ENCODE data around the gene VPS54. TPM values are rescaled to one million over a fixed set of nuclear protein-coding genes. Genes with fewer than 3 reads are reported as not detected.
A peak's percentile ranks its signal among the peaks of the same experiment; 100 is the strongest.

Gene VPS54
- total RNA-seq, 2 experiments from 2014 or later: 17.4 to 18.2 TPM

DNA sequence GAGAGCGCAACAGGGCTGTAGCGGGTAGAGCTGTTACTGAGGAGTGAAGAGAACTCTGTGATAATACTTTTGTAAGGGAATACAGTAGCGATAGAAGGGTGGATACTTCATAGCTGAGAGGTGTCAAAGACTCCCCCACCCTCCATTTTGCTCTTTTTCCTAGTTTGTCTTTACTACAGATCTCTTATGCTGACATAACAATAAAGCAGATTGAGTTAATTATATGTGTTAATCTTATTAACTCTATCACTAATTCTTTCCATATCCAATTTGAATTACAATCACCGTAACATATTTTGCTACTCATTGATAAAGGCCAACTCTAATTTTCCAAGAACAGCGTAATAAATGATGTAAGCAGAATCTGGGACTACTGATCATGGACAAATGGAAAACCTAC, 120.4 kb downstream of the VPS54 start:
- no peak for DNase-seq
- ATAC-seq: no peak
- Mint-ChIP-seq H3K4me1 (peaks cover 16% of the 10 kb centered on the region), H3K36me3 (peaks cover 67% of the 10 kb centered on the region), H3K27me3 (no peaks in the 10 kb centered on the region), H3K4me3 (no peak overlapping the region), H3K27ac (peak overlapping the region; percentile 24), H3K9me3 (ENCODE audit: low read depth) (peaks cover 15% of the 10 kb centered on the region)
- CTCF ChIA-PET: interaction anchor here (0.9 kb wide), 1 partner anchor 37 kb away, joined by 3 read pairs; no protein-coding TSS in a partner anchor

DNA sequence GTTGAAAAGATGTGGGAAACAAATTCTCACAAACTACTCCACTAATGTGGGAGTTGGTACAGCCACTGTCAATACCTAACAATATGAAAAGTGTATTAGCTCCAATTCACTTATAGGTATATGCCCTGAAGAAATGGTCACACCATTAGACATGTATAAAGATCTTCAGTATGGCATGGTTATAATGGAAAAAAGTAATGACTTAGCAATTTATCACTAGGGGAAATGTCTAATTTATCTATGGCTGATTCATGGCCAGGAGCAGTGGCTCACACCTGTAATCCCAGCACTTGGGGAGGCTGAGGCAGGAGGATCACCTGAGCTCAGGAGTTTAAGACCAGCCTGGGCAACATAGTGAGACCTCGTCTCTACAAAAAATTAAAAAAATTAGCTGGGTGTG, 125.1 kb downstream of the VPS54 start:
- CTCF ChIA-PET: no interaction called here
- H3K36me3 Mint-ChIP-seq: peaks cover 50% of the 10 kb centered on the region
- ATAC-seq (no peak), DNase-seq (no peak)
- H3K4me1 Mint-ChIP-seq: no peaks in the 10 kb centered on the region
- H3K4me3 Mint-ChIP-seq: no peak overlapping the region
- no peaks in the 10 kb centered on the region for H3K9me3 Mint-ChIP-seq (ENCODE audit: low read depth)
- no peak overlapping the region for H3K27ac Mint-ChIP-seq
- H3K27me3 Mint-ChIP-seq: no peaks in the 10 kb centered on the region

DNA sequence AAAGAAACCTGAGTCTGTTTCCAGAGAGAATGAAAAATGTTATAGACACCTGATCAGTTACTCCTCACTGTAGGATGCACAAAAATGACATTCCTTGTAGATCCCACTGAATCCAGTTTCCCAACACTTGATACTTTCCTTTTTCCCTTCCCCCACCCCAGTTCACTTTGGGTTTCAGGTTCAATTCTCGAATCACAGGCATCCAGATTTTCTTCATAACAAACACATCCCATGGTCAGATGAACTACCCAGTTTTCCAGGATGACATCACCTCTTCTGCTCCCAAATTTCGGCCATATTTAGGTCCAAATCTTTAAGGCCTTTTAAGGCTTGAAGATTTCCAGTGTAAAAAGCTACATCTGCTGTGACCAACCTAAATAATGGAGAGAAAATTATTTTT, 126.1 kb downstream of the VPS54 start:
- H3K36me3 Mint-ChIP-seq: peaks cover 49% of the 10 kb centered on the region
- CTCF ChIA-PET: interaction anchor here (1.2 kb wide), 1 partner anchor 10 kb away, joined by 3 read pairs; no protein-coding TSS in a partner anchor
- H3K9me3 Mint-ChIP-seq (ENCODE audit: low read depth): no peaks in the 10 kb centered on the region
- no peak overlapping the region for H3K27ac Mint-ChIP-seq
- ATAC-seq: no peak
- peaks cover 4% of the 10 kb centered on the region for H3K4me1 Mint-ChIP-seq
- H3K27me3 Mint-ChIP-seq: no peaks in the 10 kb centered on the region
- H3K4me3 Mint-ChIP-seq: no peak overlapping the region
- no peak for DNase-seq

DNA sequence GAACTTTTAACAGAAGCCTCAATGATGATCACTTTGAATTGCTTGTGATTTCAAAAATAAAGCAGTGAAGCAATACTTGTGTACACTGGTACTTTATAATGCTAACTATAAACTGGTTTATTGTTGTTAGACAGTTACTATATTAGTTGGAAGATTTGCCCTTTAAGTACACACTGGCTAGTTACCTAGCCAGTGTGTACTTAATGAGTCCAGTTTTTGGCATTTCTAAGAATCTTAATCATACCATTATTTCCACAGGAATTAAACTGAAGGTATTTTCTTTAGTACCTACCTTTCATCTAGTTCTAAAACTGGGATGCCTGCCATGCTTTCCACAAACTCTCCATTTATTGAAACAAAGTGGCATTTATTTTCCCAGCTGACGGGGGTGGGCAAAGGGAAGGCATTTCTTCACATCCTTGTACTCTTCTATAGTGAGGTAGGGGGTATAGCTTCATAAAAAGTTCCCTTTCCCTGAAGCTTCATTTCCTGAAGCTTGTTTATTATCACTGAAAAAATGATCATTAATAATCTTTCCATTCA, 127.7 kb downstream of the VPS54 start:
- no peak overlapping the region for H3K4me3 Mint-ChIP-seq
- peaks cover 5% of the 10 kb centered on the region for H3K4me1 Mint-ChIP-seq
- H3K27ac Mint-ChIP-seq: peak overlapping the region; percentile 7
- no peaks in the 10 kb centered on the region for H3K9me3 Mint-ChIP-seq (ENCODE audit: low read depth)
- no peak for ATAC-seq
- no peak for DNase-seq
- no peaks in the 10 kb centered on the region for H3K27me3 Mint-ChIP-seq
- CTCF ChIA-PET: no interaction called here
- peaks cover 48% of the 10 kb centered on the region for H3K36me3 Mint-ChIP-seq

DNA sequence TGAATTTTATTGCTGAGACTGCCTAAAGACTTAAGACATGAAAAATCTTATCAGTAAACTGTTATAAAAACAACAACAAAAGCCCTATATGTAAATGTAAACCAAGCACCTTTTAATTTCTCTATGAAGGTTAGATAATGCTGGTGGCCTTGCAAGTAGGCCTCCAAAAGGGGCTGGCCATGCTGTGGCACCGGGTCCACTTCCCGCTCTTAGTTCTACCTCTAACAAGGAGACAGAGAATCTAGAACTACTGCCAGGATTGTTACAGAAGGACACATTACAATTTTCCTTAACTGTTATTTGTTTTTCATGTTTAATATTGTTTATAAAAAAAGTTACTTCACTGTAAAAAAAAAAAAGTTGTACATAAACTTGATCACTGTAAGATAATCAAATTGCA, 128.6 kb downstream of the VPS54 start:
- CTCF ChIA-PET: interaction anchor here (1.8 kb wide), 1 partner anchor 192 kb away, joined by 9 read pairs; no protein-coding TSS in a partner anchor
- no peaks in the 10 kb centered on the region for H3K27me3 Mint-ChIP-seq
- H3K4me1 Mint-ChIP-seq: peaks cover 5% of the 10 kb centered on the region
- H3K27ac Mint-ChIP-seq: no peak overlapping the region
- H3K9me3 Mint-ChIP-seq (ENCODE audit: low read depth): no peaks in the 10 kb centered on the region
- DNase-seq: no peak
- peaks cover 51% of the 10 kb centered on the region for H3K36me3 Mint-ChIP-seq
- ATAC-seq: no peak
- H3K4me3 Mint-ChIP-seq: no peak overlapping the region

DNA sequence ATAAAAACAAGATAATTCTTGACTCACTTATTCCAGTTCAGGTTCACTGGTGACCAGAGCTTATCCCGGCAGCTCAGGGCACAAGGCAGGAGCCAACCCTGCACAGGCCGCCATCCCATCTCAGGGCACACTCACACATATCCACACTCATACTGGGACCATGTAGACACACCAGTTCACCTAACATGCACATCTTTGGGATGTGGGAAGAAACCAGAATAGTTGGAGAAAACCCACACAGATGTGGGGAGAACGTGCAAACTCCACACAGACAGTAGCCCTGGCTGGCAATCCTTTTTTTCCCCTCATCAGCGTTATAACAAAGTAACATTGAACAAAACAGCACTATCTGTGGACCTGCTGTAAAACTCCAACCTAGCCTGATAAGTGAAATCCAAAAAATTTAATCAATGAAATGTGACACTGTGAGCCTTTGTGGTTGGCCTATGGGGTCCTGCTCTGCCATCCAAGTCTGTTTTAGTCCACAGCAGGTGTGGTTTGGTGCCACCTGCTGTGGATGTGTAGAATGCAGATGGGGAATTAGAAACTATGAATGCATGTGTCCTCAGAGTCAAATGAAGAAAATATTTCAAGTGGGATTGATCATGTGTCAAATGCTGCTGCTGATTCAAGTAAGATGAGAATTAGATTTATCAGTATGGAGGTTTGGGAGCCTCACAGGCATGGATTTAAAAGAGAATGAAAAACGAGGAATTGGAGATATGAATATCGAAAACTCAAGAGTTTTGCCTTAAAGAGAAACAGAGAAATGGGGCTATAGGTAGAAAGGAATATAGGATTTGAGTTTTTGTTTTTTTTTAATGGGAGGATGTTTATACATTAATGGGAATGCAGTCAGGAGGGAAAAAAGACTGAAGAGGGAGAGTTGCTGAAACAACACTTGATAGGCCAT, 130.5 kb downstream of the VPS54 start:
- no peaks in the 10 kb centered on the region for H3K9me3 Mint-ChIP-seq (ENCODE audit: low read depth)
- H3K27ac Mint-ChIP-seq: peak overlapping the region; percentile 68
- H3K36me3 Mint-ChIP-seq: peaks cover 53% of the 10 kb centered on the region
- H3K4me3 Mint-ChIP-seq: no peak overlapping the region
- no peaks in the 10 kb centered on the region for H3K27me3 Mint-ChIP-seq
- CTCF ChIA-PET: interaction anchor here (0.6 to 1.8 kb wide), 4 partner anchors 8 to 303 kb away, joined by 3 to 9 read pairs (median 4); no protein-coding TSS in a partner anchor
- DNase-seq: peak; percentile 67
- peaks cover 5% of the 10 kb centered on the region for H3K4me1 Mint-ChIP-seq
- peak; percentile 73 for ATAC-seq

DNA sequence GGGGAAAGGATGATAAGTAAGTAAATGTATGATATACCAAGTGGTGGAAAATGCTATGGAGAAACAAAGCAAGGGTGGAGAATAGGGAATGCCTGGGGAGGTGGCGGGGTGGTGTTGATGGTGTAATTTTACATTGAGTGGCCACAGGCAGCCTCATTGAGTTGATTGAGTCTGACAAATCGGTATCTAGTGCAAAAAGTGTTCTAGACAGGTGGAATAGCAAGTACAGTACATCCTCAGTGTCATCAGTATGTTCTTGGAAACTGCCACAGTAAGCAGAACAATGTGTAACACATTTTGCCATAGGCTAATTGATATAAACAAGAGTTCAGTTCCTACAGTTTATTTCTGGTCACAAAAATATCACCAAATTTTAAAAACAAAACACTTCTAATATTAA, 131.2 kb downstream of the VPS54 start:
- no peak for ATAC-seq
- Mint-ChIP-seq H3K4me3 (no peak overlapping the region), H3K36me3 (peaks cover 56% of the 10 kb centered on the region), H3K27me3 (no peaks in the 10 kb centered on the region), H3K4me1 (peaks cover 5% of the 10 kb centered on the region), H3K9me3 (ENCODE audit: low read depth) (no peaks in the 10 kb centered on the region), H3K27ac (no peak overlapping the region)
- CTCF ChIA-PET: interaction anchor here (0.6 to 0.9 kb wide), 2 partner anchors 32 to 302 kb away, joined by 3 to 4 read pairs; no protein-coding TSS in a partner anchor
- DNase-seq: no peak

DNA sequence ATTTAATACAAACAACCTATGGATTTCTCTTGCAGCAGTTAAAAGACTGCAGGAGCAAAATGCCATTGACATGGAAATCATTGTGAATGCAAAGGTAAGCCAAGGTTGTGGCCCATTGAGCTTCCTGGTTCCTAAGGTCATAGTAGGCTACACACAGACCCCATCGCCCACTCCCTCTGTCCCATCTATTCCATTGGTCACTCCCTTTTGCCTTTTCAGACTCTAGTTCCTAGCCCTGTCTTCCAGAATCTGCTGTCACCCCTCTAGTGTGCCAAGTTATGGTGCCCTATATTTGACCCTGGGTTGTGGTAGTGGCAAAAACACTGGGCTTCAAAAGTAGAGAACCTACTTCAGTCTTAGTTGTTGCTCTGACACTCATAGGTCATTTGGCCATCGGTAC, 132.8 kb downstream of the VPS54 start:
- ATAC-seq (no peak), DNase-seq (no peak)
- H3K9me3 Mint-ChIP-seq (ENCODE audit: low read depth): no peaks in the 10 kb centered on the region
- no peaks in the 10 kb centered on the region for H3K27me3 Mint-ChIP-seq
- H3K4me3 Mint-ChIP-seq: no peak overlapping the region
- H3K36me3 Mint-ChIP-seq: peaks cover 62% of the 10 kb centered on the region
- no peak overlapping the region for H3K27ac Mint-ChIP-seq
- CTCF ChIA-PET: no interaction called here
- H3K4me1 Mint-ChIP-seq: peaks cover 14% of the 10 kb centered on the region

DNA sequence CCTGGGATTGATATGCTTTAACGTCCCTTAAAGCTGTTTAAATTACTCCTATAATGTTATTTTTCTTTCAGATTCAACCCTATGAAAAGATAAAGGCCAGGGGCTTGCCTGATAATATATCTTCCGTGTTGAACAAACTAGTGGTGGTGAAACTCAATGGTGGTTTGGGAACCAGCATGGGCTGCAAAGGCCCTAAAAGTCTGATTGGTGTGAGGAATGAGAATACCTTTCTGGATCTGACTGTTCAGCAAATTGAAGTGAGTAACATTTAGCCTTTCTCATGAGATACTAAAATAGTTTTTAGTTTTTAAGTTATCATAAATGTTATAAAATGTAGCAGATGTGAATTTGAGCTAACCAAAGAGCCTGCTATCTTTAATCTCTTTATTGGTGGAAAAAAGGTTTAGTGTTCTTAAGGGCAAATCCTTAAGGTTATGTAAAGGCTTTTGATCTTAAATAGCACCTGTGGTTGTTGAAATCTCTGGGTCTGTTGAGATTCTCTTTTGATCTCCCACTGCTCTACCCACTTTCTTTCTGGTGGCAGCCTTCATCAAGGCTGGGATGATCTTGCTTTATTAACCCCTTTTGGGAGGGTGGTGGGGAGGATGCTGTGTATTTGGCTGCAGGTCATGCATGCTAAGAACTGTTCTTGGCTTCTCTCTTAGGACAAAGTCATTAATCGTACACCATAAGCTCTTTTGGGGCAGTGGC, 136.7 kb downstream of the VPS54 start:
- peak overlapping the region; percentile 47 for H3K27ac Mint-ChIP-seq
- DNase-seq: no peak
- H3K36me3 Mint-ChIP-seq: peaks cover 53% of the 10 kb centered on the region
- peaks cover 16% of the 10 kb centered on the region for H3K4me1 Mint-ChIP-seq
- CTCF ChIA-PET: interaction anchor here (1.0 to 1.7 kb wide), 2 partner anchors 10 to 22 kb away, joined by 3 to 6 read pairs; no protein-coding TSS in a partner anchor
- H3K9me3 Mint-ChIP-seq (ENCODE audit: low read depth): no peaks in the 10 kb centered on the region
- no peaks in the 10 kb centered on the region for H3K27me3 Mint-ChIP-seq
- no peak overlapping the region for H3K4me3 Mint-ChIP-seq
- ATAC-seq: no peak

DNA sequence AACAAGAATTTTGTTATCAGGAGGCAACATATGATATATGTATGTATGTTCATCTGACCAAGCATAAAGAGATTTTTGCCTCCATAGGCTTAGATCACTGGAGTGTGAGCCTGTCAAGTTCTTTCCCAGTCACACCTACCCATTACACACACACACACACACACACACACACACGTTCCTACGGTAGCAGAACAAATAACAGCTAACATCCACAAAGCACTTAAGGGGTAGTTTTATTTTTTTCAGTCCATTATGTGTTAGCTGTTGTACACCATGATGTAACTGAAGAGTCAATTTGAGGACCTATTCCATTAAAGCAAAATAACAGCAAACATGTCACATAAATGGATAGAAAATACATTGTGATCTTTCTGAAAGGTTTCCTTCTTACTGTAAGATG, 138.0 kb downstream of the VPS54 start:
- ATAC-seq (no peak), DNase-seq (no peak)
- Mint-ChIP-seq H3K36me3 (peaks cover 57% of the 10 kb centered on the region), H3K4me3 (no peak overlapping the region), H3K27ac (no peak overlapping the region), H3K4me1 (peaks cover 18% of the 10 kb centered on the region), H3K9me3 (ENCODE audit: low read depth) (no peaks in the 10 kb centered on the region), H3K27me3 (no peaks in the 10 kb centered on the region)
- CTCF ChIA-PET: interaction anchor here (1.1 kb wide), 1 partner anchor 8 kb away, joined by 3 read pairs; no protein-coding TSS in a partner anchor

DNA sequence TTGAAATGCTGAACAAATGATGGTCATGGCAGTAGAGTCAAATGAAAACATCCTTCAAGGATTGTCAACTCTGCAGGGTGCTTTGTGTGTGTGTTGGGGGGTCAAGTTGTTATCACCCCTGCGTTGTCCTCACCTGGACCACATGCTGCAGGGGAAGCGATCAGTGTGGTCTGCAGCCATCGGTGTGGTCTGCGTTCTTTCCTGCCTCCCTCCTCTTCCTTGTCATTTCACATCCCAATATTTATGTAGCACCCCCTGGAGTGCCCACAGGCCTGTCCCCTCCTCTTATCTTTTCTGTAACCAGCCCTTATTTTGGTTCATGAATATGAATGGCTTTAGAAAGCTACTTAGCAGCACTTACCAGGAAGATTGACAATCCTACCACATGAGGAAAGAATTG, 138.6 kb downstream of the VPS54 start:
- peaks cover 21% of the 10 kb centered on the region for H3K4me1 Mint-ChIP-seq
- peaks cover 57% of the 10 kb centered on the region for H3K36me3 Mint-ChIP-seq
- no peaks in the 10 kb centered on the region for H3K27me3 Mint-ChIP-seq
- DNase-seq: no peak
- no peak for ATAC-seq
- CTCF ChIA-PET: interaction anchor here (1.1 kb wide), 1 partner anchor 9 kb away, joined by 3 read pairs; no protein-coding TSS in a partner anchor
- H3K4me3 Mint-ChIP-seq: no peak overlapping the region
- no peak overlapping the region for H3K27ac Mint-ChIP-seq
- no peaks in the 10 kb centered on the region for H3K9me3 Mint-ChIP-seq (ENCODE audit: low read depth)

DNA sequence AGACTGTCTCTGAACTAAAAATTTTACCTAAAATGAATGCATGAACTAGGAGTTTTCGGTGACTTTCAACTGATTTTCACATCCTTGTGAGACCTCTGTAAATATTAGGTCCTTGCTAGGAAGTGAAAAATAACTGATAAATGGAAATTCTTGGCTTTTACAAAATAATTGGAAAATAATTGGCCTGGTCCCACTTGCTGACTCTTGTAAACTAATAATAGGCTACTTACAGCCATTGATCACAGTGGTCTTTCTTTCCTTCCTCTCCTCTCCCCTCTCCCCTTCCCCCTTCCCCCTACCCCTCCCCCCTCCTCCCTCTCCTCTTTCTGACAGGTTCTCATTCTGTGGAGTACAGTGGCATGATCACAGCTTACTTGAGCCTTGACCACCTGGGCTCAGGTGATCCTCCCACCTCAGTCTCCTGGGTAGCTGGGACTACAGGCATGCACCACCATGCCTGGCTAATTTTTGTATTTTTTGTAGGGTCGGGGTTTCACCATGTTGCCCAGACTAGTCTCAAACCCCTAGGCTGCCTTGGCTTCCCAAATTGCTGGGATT, 139.3 kb downstream of the VPS54 start:
- ATAC-seq: no peak
- H3K9me3 Mint-ChIP-seq (ENCODE audit: low read depth): no peaks in the 10 kb centered on the region
- no peak for DNase-seq
- no peaks in the 10 kb centered on the region for H3K27me3 Mint-ChIP-seq
- H3K4me1 Mint-ChIP-seq: peaks cover 26% of the 10 kb centered on the region
- CTCF ChIA-PET: interaction anchor here (1.1 kb wide), 1 partner anchor 10 kb away, joined by 3 read pairs; no protein-coding TSS in a partner anchor
- H3K36me3 Mint-ChIP-seq: peaks cover 60% of the 10 kb centered on the region
- no peak overlapping the region for H3K4me3 Mint-ChIP-seq
- no peak overlapping the region for H3K27ac Mint-ChIP-seq

DNA sequence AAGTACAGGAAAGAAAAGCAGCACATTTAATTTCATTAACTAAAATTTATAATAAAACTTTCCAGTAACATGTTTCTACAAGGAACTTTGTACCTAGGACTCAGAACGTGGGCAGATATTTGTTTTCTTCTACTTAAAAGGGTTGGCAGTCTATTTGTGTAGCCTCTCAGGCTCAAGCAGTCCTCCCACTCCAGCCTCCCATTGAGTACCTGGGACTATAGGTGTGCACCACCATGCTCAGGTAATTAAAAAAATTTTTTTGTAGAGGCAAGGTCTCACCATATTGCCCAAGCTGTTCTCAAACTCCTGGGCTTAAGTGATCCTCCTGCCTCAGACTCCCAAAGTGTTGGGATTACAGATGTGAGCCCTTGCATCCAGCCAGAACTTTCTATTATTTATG, 140.7 kb downstream of the VPS54 start:
- Mint-ChIP-seq H3K27me3 (no peaks in the 10 kb centered on the region), H3K9me3 (ENCODE audit: low read depth) (peaks cover 9% of the 10 kb centered on the region), H3K4me3 (no peak overlapping the region), H3K36me3 (peaks cover 63% of the 10 kb centered on the region), H3K27ac (no peak overlapping the region), H3K4me1 (peaks cover 29% of the 10 kb centered on the region)
- no peak for DNase-seq
- CTCF ChIA-PET: no interaction called here
- no peak for ATAC-seq
